Neural cell (in vitro differentiated cells): Measurements from ENCODE around the gene UBL4A.

Experiments used
- EP300 ChIP-seq: fragments of 450-650 bp; conservative IDR thresholded peaks from 2 replicates; pipeline ENCODE4 v1.6.1; 2014; ENCODE audit warnings: antibody characterized with exemption, mild to moderate bottlenecking, moderate library complexity; ENCODE audit not compliant: poor library complexity, severe bottlenecking
- EZH2 ChIP-seq: fragments of 200-600, 300-800 bp; shearing (Covaris generic), sonication (generic); IDR thresholded peaks from 2 replicates; pipeline ENCODE4 v1.6.1; 2014; ENCODE audit warnings: antibody characterized with exemption, low read length, borderline replicate concordance, mild to moderate bottlenecking; ENCODE audit not compliant: insufficient read depth, poor library complexity, severe bottlenecking
- MXI1 ChIP-seq: fragments of 450-650 bp; conservative IDR thresholded peaks from 2 replicates; pipeline ENCODE4 v1.6.1; 2014; ENCODE audit warnings: antibody characterized with exemption, mild to moderate bottlenecking; ENCODE audit not compliant: poor library complexity, severe bottlenecking
- POLR2AphosphoS5 ChIP-seq: IDR thresholded peaks from 2 replicates; pipeline ENCODE4 v1.6.1; 2012
- RAD21 ChIP-seq: fragments of 450-650 bp; conservative IDR thresholded peaks from 2 replicates; pipeline ENCODE4 v1.6.1; 2014; ENCODE audit warnings: antibody characterized with exemption, mild to moderate bottlenecking, moderate library complexity
- SMC3 ChIP-seq: fragments of 450-650 bp; conservative IDR thresholded peaks from 2 replicates; pipeline ENCODE4 v1.6.1; 2014; ENCODE audit warnings: antibody characterized with exemption, mild to moderate bottlenecking, moderate library complexity; ENCODE audit not compliant: poor library complexity
- TF ChIP-seq, protein P1 (sequence below): fragments of 450-650 bp; IDR thresholded peaks from 2 replicates; pipeline ENCODE4 v1.5.1; 2014; ENCODE audit warnings: antibody characterized with exemption, mild to moderate bottlenecking, moderate library complexity; ENCODE audit not compliant: poor library complexity, severe bottlenecking
- TF ChIP-seq, protein P2 (sequence below): IDR thresholded peaks from 2 replicates; pipeline ENCODE4 v1.6.1; 2012; ENCODE audit warnings: borderline replicate concordance

DNA sequence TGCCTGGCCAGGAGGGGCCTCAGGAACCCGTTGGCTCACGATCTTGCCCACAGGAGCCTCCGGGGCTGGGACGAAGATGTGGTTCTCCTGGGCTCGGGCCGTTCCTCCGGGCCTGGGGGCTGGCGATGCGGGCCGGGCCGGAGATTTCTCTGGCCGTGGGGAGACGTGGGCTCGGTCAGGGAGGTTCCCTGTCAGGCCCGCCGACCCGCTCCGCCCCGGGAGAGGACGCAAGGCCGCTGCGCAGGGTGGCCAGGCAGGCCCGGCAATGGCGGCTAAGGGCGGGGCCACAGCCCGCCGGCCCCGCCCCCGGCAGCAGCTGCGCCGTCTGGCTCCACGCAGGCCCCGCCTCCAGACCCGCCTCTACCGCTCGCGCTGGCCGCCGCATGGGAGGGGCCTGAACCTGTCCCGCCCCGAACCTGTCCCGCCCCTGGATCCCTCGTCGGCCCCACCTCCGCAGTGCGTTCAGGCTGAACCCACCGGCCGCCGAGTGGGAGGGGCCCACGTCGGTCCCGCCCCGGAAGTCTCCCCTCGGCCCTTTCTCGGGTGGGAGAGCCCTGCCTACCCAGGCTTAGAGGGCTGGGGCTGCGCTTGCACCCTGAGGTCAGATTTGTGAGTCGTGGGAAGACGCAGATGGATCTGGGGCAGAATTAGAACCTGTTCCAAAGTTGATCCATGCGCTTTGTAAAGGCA, 29.7 kb upstream of the UBL4A start, which contains the start of gene FAM3A:
- TF ChIP-seq, protein P1, sequence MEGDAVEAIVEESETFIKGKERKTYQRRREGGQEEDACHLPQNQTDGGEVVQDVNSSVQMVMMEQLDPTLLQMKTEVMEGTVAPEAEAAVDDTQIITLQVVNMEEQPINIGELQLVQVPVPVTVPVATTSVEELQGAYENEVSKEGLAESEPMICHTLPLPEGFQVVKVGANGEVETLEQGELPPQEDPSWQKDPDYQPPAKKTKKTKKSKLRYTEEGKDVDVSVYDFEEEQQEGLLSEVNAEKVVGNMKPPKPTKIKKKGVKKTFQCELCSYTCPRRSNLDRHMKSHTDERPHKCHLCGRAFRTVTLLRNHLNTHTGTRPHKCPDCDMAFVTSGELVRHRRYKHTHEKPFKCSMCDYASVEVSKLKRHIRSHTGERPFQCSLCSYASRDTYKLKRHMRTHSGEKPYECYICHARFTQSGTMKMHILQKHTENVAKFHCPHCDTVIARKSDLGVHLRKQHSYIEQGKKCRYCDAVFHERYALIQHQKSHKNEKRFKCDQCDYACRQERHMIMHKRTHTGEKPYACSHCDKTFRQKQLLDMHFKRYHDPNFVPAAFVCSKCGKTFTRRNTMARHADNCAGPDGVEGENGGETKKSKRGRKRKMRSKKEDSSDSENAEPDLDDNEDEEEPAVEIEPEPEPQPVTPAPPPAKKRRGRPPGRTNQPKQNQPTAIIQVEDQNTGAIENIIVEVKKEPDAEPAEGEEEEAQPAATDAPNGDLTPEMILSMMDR: no peak
- TF ChIP-seq EP300: no peak
- TF ChIP-seq SMC3: no peak
- peak; percentile 72 for TF ChIP-seq POLR2AphosphoS5
- TF ChIP-seq, protein P2, sequence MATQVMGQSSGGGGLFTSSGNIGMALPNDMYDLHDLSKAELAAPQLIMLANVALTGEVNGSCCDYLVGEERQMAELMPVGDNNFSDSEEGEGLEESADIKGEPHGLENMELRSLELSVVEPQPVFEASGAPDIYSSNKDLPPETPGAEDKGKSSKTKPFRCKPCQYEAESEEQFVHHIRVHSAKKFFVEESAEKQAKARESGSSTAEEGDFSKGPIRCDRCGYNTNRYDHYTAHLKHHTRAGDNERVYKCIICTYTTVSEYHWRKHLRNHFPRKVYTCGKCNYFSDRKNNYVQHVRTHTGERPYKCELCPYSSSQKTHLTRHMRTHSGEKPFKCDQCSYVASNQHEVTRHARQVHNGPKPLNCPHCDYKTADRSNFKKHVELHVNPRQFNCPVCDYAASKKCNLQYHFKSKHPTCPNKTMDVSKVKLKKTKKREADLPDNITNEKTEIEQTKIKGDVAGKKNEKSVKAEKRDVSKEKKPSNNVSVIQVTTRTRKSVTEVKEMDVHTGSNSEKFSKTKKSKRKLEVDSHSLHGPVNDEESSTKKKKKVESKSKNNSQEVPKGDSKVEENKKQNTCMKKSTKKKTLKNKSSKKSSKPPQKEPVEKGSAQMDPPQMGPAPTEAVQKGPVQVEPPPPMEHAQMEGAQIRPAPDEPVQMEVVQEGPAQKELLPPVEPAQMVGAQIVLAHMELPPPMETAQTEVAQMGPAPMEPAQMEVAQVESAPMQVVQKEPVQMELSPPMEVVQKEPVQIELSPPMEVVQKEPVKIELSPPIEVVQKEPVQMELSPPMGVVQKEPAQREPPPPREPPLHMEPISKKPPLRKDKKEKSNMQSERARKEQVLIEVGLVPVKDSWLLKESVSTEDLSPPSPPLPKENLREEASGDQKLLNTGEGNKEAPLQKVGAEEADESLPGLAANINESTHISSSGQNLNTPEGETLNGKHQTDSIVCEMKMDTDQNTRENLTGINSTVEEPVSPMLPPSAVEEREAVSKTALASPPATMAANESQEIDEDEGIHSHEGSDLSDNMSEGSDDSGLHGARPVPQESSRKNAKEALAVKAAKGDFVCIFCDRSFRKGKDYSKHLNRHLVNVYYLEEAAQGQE: peak; percentile 42
- no peak for TF ChIP-seq MXI1
- no peak for TF ChIP-seq EZH2
- no peak for TF ChIP-seq RAD21
